GM21447 (cell line): Measurements from ENCODE around the gene DACH2.

Experiments used
- ATAC-seq: cut with Tn5 transposase; IDR thresholded peaks from one replicate; pipeline ENCODE4 v1.9.1; 2021; ENCODE audit not compliant: unreplicated experiment

The DACH2 gene

GRCh38 chrX:86295293-86295692, 147.0 kb downstream of the DACH2 start:
- no peak for ATAC-seq

GRCh38 chrX:86322913-86323312, 174.7 kb downstream of the DACH2 start:
- no peak for ATAC-seq

- no peak for ATAC-seq
Observed at GRCh38 chrX:86329174-86329573, 180.9 kb downstream of the DACH2 start.

- ATAC-seq: no peak
Observed at GRCh38 chrX:86348669-86349068, 200.4 kb downstream of the DACH2 start.

GRCh38 chrX:86349115-86349514, 200.9 kb downstream of the DACH2 start:
- ATAC-seq: no peak

GRCh38 chrX:86369847-86370630, 221.8 kb downstream of the DACH2 start:
- no peak for ATAC-seq

GRCh38 chrX:86370927-86371326, 222.7 kb downstream of the DACH2 start:
- no peak for ATAC-seq

GRCh38 chrX:86379209-86379608, 231.0 kb downstream of the DACH2 start:
- ATAC-seq: no peak

GRCh38 chrX:86383681-86384540, 235.7 kb downstream of the DACH2 start:
- no peak for ATAC-seq

- ATAC-seq: no peak
Observed at GRCh38 chrX:86407371-86407770, 259.1 kb downstream of the DACH2 start.

- no peak for ATAC-seq
Observed at GRCh38 chrX:86421771-86422170, 273.5 kb downstream of the DACH2 start.

- no peak for ATAC-seq
Observed at GRCh38 chrX:86436116-86436515, 287.9 kb downstream of the DACH2 start.

GRCh38 chrX:86455495-86455894, 307.2 kb downstream of the DACH2 start:
- no peak for ATAC-seq

- no peak for ATAC-seq
Observed at GRCh38 chrX:86460760-86461159, 312.5 kb downstream of the DACH2 start.

GRCh38 chrX:86504297-86504696, 356.0 kb downstream of the DACH2 start:
- ATAC-seq: no peak

- ATAC-seq: no peak
Observed at GRCh38 chrX:86507331-86507730, 359.1 kb downstream of the DACH2 start.

- ATAC-seq: no peak
Observed at GRCh38 chrX:86579777-86580176, 431.5 kb downstream of the DACH2 start.

- ATAC-seq: no peak
Observed at GRCh38 chrX:86604607-86605006, 456.4 kb downstream of the DACH2 start.

GRCh38 chrX:86696951-86697350, 548.7 kb downstream of the DACH2 start:
- ATAC-seq: no peak

GRCh38 chrX:86711531-86712180, 563.4 kb downstream of the DACH2 start:
- no peak for ATAC-seq

GRCh38 chrX:86714441-86714840, 566.2 kb downstream of the DACH2 start:
- ATAC-seq: no peak

GRCh38 chrX:86724277-86724676, 576.0 kb downstream of the DACH2 start:
- no peak for ATAC-seq
